ENCODE measurements around the gene CCR5. TPM values are rescaled to one million over a fixed set of nuclear protein-coding genes. Genes with fewer than 3 reads are reported as not detected.
A peak's percentile ranks its signal among the peaks of the same experiment; 100 is the strongest.

Gene CCR5
- total and polyA plus RNA-seq, 4 experiments from 2014 or later = 0.59 to 6.9 (median 6.2) TPM

DNA sequence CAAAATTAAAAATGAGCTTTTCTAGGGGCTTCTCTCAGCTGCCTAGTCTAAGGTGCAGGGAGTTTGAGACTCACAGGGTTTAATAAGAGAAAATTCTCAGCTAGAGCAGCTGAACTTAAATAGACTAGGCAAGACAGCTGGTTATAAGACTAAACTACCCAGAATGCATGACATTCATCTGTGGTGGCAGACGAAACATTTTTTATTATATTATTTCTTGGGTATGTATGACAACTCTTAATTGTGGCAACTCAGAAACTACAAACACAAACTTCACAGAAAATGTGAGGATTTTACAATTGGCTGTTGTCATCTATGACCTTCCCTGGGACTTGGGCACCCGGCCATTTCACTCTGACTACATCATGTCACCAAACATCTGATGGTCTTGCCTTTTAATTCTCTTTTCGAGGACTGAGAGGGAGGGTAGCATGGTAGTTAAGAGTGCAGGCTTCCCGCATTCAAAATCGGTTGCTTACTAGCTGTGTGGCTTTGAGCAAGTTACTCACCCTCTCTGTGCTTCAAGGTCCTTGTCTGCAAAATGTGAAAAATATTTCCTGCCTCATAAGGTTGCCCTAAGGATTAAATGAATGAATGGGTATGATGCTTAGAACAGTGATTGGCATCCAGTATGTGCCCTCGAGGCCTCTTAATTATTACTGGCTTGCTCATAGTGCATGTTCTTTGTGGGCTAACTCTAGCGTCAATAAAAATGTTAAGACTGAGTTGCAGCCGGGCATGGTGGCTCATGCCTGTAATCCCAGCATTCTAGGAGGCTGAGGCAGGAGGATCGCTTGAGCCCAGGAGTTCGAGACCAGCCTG lies 984 bp downstream of the CCR5 start:
- H3K27me3 ChIP-seq (ENCODE audit: insufficient read depth, low read length) = no peaks in the 10 kb centered on the region
- Mint-ChIP-seq H3K4me1 (peaks cover 59 to 96% (median 80%) of the 10 kb centered on the region in 4 donors), H3K27ac (peak overlapping the region; percentile 69 to 93 (median 81)), H3K4me3 (peak overlapping the region; percentile 67 to 85 (median 80)), H3K36me3 (peaks cover 0 to 14% of the 10 kb centered on the region in 2 donors), H3K9me3 (peaks cover 0 to 2% (median 0%) of the 10 kb centered on the region in 8 donors), H3K27me3 (no peaks in the 10 kb centered on the region)
- H3K4me3 ChIP-seq (ENCODE audit: low read length in 2 of 2) = peak overlapping the region; percentile 12 to 45
- intact Hi-C loops (cut with micrococcal nuclease) = loop anchor here (2.0 to 10.0 kb wide), 2 partner anchors 187 to 607 kb away; no protein-coding TSS in a partner anchor
- POLR2A ChIA-PET (ENCODE audit: partially characterized antibody) = interaction anchor here (0.5 to 7.4 kb wide), 15 partner anchors 12 to 429 kb away, joined by 3 to 109 read pairs (median 7); partner anchors contain the start of genes CCR2 and CXCR6
- H3K27ac ChIP-seq (ENCODE audit: low read depth, low read length) = no peak overlapping the region
- no peaks in the 10 kb centered on the region for H3K36me3 ChIP-seq (ENCODE audit: insufficient read depth, low read length)
- no peak for DNase-seq
- H3K9me3 ChIP-seq (ENCODE audit: control insufficient read depth in 1 of 2, low read length in 2 of 2) = no peaks in the 10 kb centered on the region
- H3K4me1 ChIP-seq (ENCODE audit: insufficient read depth, low read length) = peaks cover 94% of the 10 kb centered on the region
- CTCF ChIA-PET (ENCODE audit: partially characterized antibody) = interaction anchor here (0.9 to 13.1 kb wide), 20 partner anchors 10 to 432 kb away, joined by 3 to 275 read pairs (median 18); partner anchors contain the start of genes CCR1, CCR2 and CXCR6

DNA sequence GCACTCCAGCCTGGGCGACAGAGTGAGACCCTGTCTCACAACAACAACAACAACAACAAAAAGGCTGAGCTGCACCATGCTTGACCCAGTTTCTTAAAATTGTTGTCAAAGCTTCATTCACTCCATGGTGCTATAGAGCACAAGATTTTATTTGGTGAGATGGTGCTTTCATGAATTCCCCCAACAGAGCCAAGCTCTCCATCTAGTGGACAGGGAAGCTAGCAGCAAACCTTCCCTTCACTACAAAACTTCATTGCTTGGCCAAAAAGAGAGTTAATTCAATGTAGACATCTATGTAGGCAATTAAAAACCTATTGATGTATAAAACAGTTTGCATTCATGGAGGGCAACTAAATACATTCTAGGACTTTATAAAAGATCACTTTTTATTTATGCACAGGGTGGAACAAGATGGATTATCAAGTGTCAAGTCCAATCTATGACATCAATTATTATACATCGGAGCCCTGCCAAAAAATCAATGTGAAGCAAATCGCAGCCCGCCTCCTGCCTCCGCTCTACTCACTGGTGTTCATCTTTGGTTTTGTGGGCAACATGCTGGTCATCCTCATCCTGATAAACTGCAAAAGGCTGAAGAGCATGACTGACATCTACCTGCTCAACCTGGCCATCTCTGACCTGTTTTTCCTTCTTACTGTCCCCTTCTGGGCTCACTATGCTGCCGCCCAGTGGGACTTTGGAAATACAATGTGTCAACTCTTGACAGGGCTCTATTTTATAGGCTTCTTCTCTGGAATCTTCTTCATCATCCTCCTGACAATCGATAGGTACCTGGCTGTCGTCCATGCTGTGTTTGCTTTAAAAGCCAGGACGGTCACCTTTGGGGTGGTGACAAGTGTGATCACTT lies 2.0 kb downstream of the CCR5 start:
- H3K4me1 Mint-ChIP-seq = peaks cover 58 to 96% (median 81%) of the 10 kb centered on the region in 4 donors
- peaks cover 0 to 2% (median 0%) of the 10 kb centered on the region in 8 donors for H3K9me3 Mint-ChIP-seq
- H3K36me3 Mint-ChIP-seq = peaks cover 0 to 14% of the 10 kb centered on the region in 2 donors
- intact Hi-C loops (cut with micrococcal nuclease) = loop anchor here (10.0 kb wide), 1 partner anchor 608 kb away; no protein-coding TSS in a partner anchor
- peak overlapping the region; percentile 43 to 93 (median 89) for H3K27ac Mint-ChIP-seq
- H3K27me3 Mint-ChIP-seq = no peaks in the 10 kb centered on the region
- Histone ChIP-seq H3K27ac (ENCODE audit: low read depth, low read length) (no peak overlapping the region), H3K27me3 (ENCODE audit: insufficient read depth, low read length) (no peaks in the 10 kb centered on the region), H3K36me3 (ENCODE audit: insufficient read depth, low read length) (no peaks in the 10 kb centered on the region), H3K9me3 (ENCODE audit: control insufficient read depth in 1 of 2, low read length in 2 of 2) (no peaks in the 10 kb centered on the region), H3K4me1 (ENCODE audit: insufficient read depth, low read length) (peaks cover 92% of the 10 kb centered on the region), H3K4me3 (ENCODE audit: low read length in 2 of 2) (peak overlapping the region in 1 of 2 donors; percentile 45)
- CTCF ChIA-PET (ENCODE audit: partially characterized antibody) = interaction anchor here (1.0 to 13.1 kb wide), 17 partner anchors 9 to 433 kb away, joined by 3 to 275 read pairs (median 12); partner anchors contain the start of gene CCR2
- DNase-seq = peak in 4 of 5 donors; percentile 40 to 55 (median 46)
- peak overlapping the region; percentile 67 to 85 (median 80) for H3K4me3 Mint-ChIP-seq
- POLR2A ChIA-PET (ENCODE audit: partially characterized antibody) = interaction anchor here (0.5 to 7.4 kb wide), 12 partner anchors 11 to 441 kb away, joined by 3 to 109 read pairs (median 6); partner anchors contain the start of genes CCR2 and CXCR6

- intact Hi-C loops (cut with micrococcal nuclease) = loop anchor here (10.0 kb wide), 1 partner anchor 610 kb away; no protein-coding TSS in a partner anchor
- Mint-ChIP-seq H3K27me3 (no peaks in the 10 kb centered on the region), H3K4me1 (peaks cover 44 to 82% (median 67%) of the 10 kb centered on the region in 4 donors), H3K4me3 (peak overlapping the region; percentile 29 to 84 (median 74)), H3K27ac (peak overlapping the region; percentile 68 to 86 (median 80)), H3K9me3 (peaks cover 0 to 2% (median 0%) of the 10 kb centered on the region in 8 donors), H3K36me3 (peaks cover 0 to 14% of the 10 kb centered on the region in 2 donors)
- H3K4me1 ChIP-seq (ENCODE audit: insufficient read depth, low read length) = peaks cover 71% of the 10 kb centered on the region
- H3K27me3 ChIP-seq (ENCODE audit: insufficient read depth, low read length) = no peaks in the 10 kb centered on the region
- H3K9me3 ChIP-seq (ENCODE audit: control insufficient read depth in 1 of 2, low read length in 2 of 2) = no peaks in the 10 kb centered on the region
- H3K4me3 ChIP-seq (ENCODE audit: low read length in 2 of 2) = no peak overlapping the region
- ChIA-PET POLR2A (ENCODE audit: partially characterized antibody) (interaction anchor here (0.6 to 1.3 kb wide), 6 partner anchors 20 to 298 kb away, joined by 3 to 7 read pairs (median 3); no protein-coding TSS in a partner anchor), CTCF (ENCODE audit: partially characterized antibody) (interaction anchor here (0.9 to 13.1 kb wide), 6 partner anchors 69 to 293 kb away, joined by 3 to 267 read pairs (median 5); no protein-coding TSS in a partner anchor)
- H3K27ac ChIP-seq (ENCODE audit: low read depth, low read length) = no peak overlapping the region
- no peaks in the 10 kb centered on the region for H3K36me3 ChIP-seq (ENCODE audit: insufficient read depth, low read length)
- DNase-seq = no peak
These were observed 4.0 kb downstream of the CCR5 start for GRCh38 chr3:46374755-46375154.

DNA sequence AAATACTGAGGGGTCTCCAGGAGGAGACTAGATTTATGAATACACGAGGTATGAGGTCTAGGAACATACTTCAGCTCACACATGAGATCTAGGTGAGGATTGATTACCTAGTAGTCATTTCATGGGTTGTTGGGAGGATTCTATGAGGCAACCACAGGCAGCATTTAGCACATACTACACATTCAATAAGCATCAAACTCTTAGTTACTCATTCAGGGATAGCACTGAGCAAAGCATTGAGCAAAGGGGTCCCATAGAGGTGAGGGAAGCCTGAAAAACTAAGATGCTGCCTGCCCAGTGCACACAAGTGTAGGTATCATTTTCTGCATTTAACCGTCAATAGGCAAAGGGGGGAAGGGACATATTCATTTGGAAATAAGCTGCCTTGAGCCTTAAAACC lies 4.5 kb downstream of the CCR5 start:
- no peaks in the 10 kb centered on the region for H3K27me3 Mint-ChIP-seq
- H3K9me3 Mint-ChIP-seq = peaks cover 0 to 2% (median 0%) of the 10 kb centered on the region in 8 donors
- peak overlapping the region in 7 of 8 donors; percentile 29 to 84 (median 73) for H3K4me3 Mint-ChIP-seq
- CTCF ChIA-PET (ENCODE audit: partially characterized antibody) = interaction anchor here (1.2 to 13.1 kb wide), 5 partner anchors 81 to 293 kb away, joined by 3 to 267 read pairs (median 6); no protein-coding TSS in a partner anchor
- Histone ChIP-seq H3K4me3 (ENCODE audit: low read length in 2 of 2) (no peak overlapping the region), H3K27ac (ENCODE audit: low read depth, low read length) (peak overlapping the region; percentile 18), H3K4me1 (ENCODE audit: insufficient read depth, low read length) (peaks cover 67% of the 10 kb centered on the region), H3K36me3 (ENCODE audit: insufficient read depth, low read length) (no peaks in the 10 kb centered on the region), H3K9me3 (ENCODE audit: control insufficient read depth in 1 of 2, low read length in 2 of 2) (no peaks in the 10 kb centered on the region), H3K27me3 (ENCODE audit: insufficient read depth, low read length) (no peaks in the 10 kb centered on the region)
- peak overlapping the region; percentile 56 to 86 (median 75) for H3K27ac Mint-ChIP-seq
- POLR2A ChIA-PET (ENCODE audit: partially characterized antibody) = interaction anchor here (0.7 to 1.3 kb wide), 5 partner anchors 21 to 298 kb away, joined by 3 to 7 read pairs (median 3); no protein-coding TSS in a partner anchor
- peaks cover 42 to 81% (median 65%) of the 10 kb centered on the region in 4 donors for H3K4me1 Mint-ChIP-seq
- peaks cover 0 to 14% of the 10 kb centered on the region in 2 donors for H3K36me3 Mint-ChIP-seq
- DNase-seq = no peak
- intact Hi-C loops (cut with micrococcal nuclease) = loop anchor here (10.0 kb wide), 1 partner anchor 610 kb away; no protein-coding TSS in a partner anchor

GRCh38 chr3:46375814-46376213 lies 5.1 kb downstream of the CCR5 start:
- peaks cover 0 to 2% (median 0%) of the 10 kb centered on the region in 8 donors for H3K9me3 Mint-ChIP-seq
- DNase-seq = no peak
- H3K4me3 Mint-ChIP-seq = peak overlapping the region; percentile 13 to 74 (median 60)
- ChIA-PET CTCF (ENCODE audit: partially characterized antibody) (interaction anchor here (1.2 to 13.1 kb wide), 4 partner anchors 82 to 294 kb away, joined by 3 to 267 read pairs (median 31); no protein-coding TSS in a partner anchor), POLR2A (ENCODE audit: partially characterized antibody) (interaction anchor here (1.0 to 1.1 kb wide), 2 partner anchors 91 to 299 kb away, joined by 3 to 4 read pairs; no protein-coding TSS in a partner anchor)
- peak overlapping the region; percentile 18 for H3K27ac ChIP-seq (ENCODE audit: low read depth, low read length)
- peak overlapping the region in 6 of 7 donors; percentile 9 to 87 (median 74) for H3K27ac Mint-ChIP-seq
- no peak overlapping the region for H3K4me3 ChIP-seq (ENCODE audit: low read length in 2 of 2)
- no peaks in the 10 kb centered on the region for H3K36me3 ChIP-seq (ENCODE audit: insufficient read depth, low read length)
- intact Hi-C loops (cut with micrococcal nuclease) = loop anchor here (10.0 kb wide), 1 partner anchor 611 kb away; no protein-coding TSS in a partner anchor
- no peaks in the 10 kb centered on the region for H3K27me3 ChIP-seq (ENCODE audit: insufficient read depth, low read length)
- H3K27me3 Mint-ChIP-seq = no peaks in the 10 kb centered on the region
- H3K4me1 Mint-ChIP-seq = peaks cover 43 to 81% (median 65%) of the 10 kb centered on the region in 4 donors
- no peaks in the 10 kb centered on the region for H3K9me3 ChIP-seq (ENCODE audit: control insufficient read depth in 1 of 2, low read length in 2 of 2)
- H3K4me1 ChIP-seq (ENCODE audit: insufficient read depth, low read length) = peaks cover 66% of the 10 kb centered on the region
- peaks cover 0 to 14% of the 10 kb centered on the region in 2 donors for H3K36me3 Mint-ChIP-seq

DNA sequence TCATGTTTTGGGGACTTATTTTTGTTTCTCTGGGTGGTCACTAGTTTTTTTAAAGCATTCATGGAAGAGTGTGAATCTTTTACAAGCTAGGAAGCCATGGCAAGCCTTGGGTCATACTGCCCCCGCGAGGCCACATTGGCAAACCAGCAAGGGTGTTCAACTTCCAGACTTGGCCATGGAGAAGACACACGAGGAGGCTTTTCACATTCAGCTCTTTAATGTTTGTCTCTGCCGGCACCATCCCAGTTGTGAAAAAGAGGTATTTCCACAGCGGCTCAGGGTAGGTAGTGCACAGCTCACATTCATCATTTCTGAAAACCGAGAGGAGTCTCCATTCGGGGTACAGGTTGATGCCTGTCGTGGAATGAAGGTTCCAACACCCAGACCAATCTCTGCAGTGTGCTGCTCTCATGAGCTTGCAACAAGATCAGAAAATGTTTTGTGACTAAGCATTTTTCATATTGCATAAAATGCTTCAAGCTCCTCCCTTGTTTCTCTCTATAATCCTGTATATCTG lies 7.7 kb downstream of the CCR5 start:
- peaks cover 36 to 74% (median 53%) of the 10 kb centered on the region in 4 donors for H3K4me1 Mint-ChIP-seq
- intact Hi-C loops (cut with micrococcal nuclease) = loop anchor here (2.0 to 10.0 kb wide), 3 partner anchors 300 to 614 kb away; no protein-coding TSS in a partner anchor
- no peaks in the 10 kb centered on the region for H3K9me3 ChIP-seq (ENCODE audit: control insufficient read depth in 1 of 2, low read length in 2 of 2)
- H3K36me3 ChIP-seq (ENCODE audit: insufficient read depth, low read length) = no peaks in the 10 kb centered on the region
- H3K4me1 ChIP-seq (ENCODE audit: insufficient read depth, low read length) = peaks cover 52% of the 10 kb centered on the region
- ChIA-PET POLR2A (ENCODE audit: partially characterized antibody) (interaction anchor here (0.9 to 2.2 kb wide), 4 partner anchors 9 to 102 kb away, joined by 3 to 10 read pairs (median 4); no protein-coding TSS in a partner anchor), CTCF (ENCODE audit: partially characterized antibody) (interaction anchor here (0.7 to 13.1 kb wide), 28 partner anchors 8 to 442 kb away, joined by 3 to 267 read pairs (median 4); partner anchors contain the start of genes CCR5, CCR5AS and CCRL2)
- no peak overlapping the region for H3K27ac ChIP-seq (ENCODE audit: low read depth, low read length)
- H3K4me3 Mint-ChIP-seq = peak overlapping the region in 1 of 8 donors; percentile 9
- peak overlapping the region in 4 of 7 donors; percentile 17 to 55 (median 34) for H3K27ac Mint-ChIP-seq
- H3K9me3 Mint-ChIP-seq = peaks cover 0 to 2% (median 0%) of the 10 kb centered on the region in 8 donors
- peaks cover 0 to 5% of the 10 kb centered on the region in 2 donors for H3K36me3 Mint-ChIP-seq
- H3K4me3 ChIP-seq (ENCODE audit: low read length in 2 of 2) = no peak overlapping the region
- H3K27me3 Mint-ChIP-seq = no peaks in the 10 kb centered on the region
- DNase-seq = peak; percentile 49 to 55 (median 49)
- no peaks in the 10 kb centered on the region for H3K27me3 ChIP-seq (ENCODE audit: insufficient read depth, low read length)
